ENCODE data around the gene ZNF280D.

DNA sequence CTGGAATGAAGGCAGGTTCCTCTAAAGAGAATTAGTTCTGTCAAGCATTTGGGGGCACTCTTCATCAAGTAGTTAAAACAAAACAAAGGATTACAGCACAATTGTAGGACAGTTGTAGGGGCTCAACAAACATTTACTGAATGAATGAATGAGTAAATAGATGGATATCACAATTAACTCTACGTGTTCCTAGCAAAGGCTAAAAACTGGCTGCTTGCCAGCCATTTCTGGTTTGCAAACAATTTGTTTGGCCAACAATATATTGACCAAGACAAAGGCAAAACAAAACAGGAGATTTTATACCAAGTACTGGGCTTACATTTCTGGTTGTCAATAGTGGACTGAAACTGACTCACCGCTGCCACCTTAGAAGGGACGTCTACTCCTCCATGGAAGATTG lies 116.8 kb downstream of the ZNF280D start:
- TF ChIP-seq, protein P1, sequence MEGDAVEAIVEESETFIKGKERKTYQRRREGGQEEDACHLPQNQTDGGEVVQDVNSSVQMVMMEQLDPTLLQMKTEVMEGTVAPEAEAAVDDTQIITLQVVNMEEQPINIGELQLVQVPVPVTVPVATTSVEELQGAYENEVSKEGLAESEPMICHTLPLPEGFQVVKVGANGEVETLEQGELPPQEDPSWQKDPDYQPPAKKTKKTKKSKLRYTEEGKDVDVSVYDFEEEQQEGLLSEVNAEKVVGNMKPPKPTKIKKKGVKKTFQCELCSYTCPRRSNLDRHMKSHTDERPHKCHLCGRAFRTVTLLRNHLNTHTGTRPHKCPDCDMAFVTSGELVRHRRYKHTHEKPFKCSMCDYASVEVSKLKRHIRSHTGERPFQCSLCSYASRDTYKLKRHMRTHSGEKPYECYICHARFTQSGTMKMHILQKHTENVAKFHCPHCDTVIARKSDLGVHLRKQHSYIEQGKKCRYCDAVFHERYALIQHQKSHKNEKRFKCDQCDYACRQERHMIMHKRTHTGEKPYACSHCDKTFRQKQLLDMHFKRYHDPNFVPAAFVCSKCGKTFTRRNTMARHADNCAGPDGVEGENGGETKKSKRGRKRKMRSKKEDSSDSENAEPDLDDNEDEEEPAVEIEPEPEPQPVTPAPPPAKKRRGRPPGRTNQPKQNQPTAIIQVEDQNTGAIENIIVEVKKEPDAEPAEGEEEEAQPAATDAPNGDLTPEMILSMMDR (IDR thresholded peaks at IDR 0.05; ENCODE audit: low read depth, low read length), result no peak; the same call in 1 of the 2 replicates
- no peak for TF ChIP-seq EZH2phosphoT487 (IDR thresholded peaks at IDR 0.05; ENCODE audit: low read depth)

All from OCI-LY3 (cell line).